ENCODE results near the gene DACH2. TPM values are rescaled to one million over a fixed set of nuclear protein-coding genes. Genes with fewer than 3 reads are reported as not detected.
"Not testable (repeated sequence)": the region's sequence is repeated elsewhere in the genome, so short reads cannot be mapped to it uniquely, and the experiment has no call there.

DACH2 gene
- total RNA-seq, 1 donor from 2014 or later, result not detected

DNA sequence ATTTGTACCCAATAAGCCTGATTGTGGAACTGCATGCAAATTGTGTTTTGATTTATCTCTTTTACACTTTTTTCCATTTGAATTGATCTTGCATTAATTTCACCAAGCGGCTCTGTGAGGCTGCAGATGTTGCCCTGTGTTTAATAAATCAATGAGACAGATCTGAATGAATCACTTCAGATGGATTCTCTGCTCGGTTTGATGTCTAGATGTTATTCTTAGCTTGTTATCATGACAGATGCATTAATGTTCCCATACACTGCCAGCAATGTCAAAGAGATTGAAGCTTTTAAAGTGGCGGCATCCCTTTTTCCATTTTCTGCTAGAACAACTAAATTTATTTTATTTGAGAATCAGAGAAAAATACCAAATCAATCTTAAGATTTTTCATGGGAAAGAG lies 6.3 kb downstream of the DACH2 start:
- intact Hi-C loops (cut with micrococcal nuclease), result no loop called here
- TF ChIP-seq, protein P1, sequence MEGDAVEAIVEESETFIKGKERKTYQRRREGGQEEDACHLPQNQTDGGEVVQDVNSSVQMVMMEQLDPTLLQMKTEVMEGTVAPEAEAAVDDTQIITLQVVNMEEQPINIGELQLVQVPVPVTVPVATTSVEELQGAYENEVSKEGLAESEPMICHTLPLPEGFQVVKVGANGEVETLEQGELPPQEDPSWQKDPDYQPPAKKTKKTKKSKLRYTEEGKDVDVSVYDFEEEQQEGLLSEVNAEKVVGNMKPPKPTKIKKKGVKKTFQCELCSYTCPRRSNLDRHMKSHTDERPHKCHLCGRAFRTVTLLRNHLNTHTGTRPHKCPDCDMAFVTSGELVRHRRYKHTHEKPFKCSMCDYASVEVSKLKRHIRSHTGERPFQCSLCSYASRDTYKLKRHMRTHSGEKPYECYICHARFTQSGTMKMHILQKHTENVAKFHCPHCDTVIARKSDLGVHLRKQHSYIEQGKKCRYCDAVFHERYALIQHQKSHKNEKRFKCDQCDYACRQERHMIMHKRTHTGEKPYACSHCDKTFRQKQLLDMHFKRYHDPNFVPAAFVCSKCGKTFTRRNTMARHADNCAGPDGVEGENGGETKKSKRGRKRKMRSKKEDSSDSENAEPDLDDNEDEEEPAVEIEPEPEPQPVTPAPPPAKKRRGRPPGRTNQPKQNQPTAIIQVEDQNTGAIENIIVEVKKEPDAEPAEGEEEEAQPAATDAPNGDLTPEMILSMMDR (IDR thresholded peaks at IDR 0.05; ENCODE audit: borderline replicate concordance), result no peak
- Histone ChIP-seq H3K36me3 (no peaks in the 10 kb centered on the region), H3K27me3 (ENCODE audit: low read depth) (peaks cover 27% of the 10 kb centered on the region), H3K4me3 (no peak overlapping the region), H3K9me3 (replicated peaks) (no peaks in the 10 kb centered on the region), H3K27ac (replicated peaks) (no peak overlapping the region), H3K4me1 (no peaks in the 10 kb centered on the region)
- no peak for DNase-seq

DNA sequence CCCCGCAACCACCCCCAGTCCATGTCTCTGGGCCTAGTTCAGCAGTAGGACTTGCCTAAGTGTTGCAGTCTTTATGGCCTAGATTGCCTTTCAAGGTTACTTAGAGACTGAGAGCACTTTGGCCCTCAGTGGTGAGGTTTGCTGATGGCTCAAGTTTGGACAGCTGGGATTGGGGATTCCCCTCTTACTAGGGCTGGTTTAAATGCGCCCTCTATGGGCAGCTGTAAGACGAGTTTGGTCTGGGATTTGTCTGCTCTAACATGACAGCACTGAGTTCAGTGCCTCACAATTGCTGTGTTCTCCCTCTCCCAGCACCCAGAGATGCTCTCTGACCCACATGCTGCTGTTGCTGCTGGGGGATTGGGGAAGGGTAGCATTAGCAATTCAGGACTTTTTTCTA lies 23.1 kb downstream of the DACH2 start:
- intact Hi-C loops (cut with micrococcal nuclease), result no loop called here
- H3K9me3 ChIP-seq (replicated peaks), result no peaks in the 10 kb centered on the region
- no peaks in the 10 kb centered on the region for H3K27me3 ChIP-seq (ENCODE audit: low read depth)
- H3K27ac ChIP-seq (replicated peaks), result no peak overlapping the region
- DNase-seq, result no peak
- no peaks in the 10 kb centered on the region for H3K36me3 ChIP-seq
- no peak overlapping the region for H3K4me3 ChIP-seq
- TF ChIP-seq, protein P1 (IDR thresholded peaks at IDR 0.05; ENCODE audit: borderline replicate concordance), result peak; percentile 20
- H3K4me1 ChIP-seq, result no peaks in the 10 kb centered on the region

DNA sequence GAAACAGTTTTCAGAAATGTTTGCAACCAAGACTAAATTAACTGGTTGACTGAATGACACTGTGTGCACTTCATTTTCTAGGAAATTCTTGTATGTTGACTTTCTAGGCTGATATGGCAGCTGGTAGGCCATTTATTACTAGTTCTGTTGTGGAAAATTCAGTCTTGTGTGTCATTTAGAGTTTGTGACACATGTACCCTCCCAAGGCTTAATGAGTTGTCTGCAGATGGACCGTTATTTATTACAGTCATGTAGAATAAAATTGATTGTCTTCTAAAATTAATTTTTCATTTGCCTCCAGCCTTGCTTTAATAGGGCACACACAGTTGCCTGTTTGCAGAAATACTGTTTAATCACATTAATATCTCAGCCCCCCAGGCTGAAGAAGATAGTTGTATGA lies 30.7 kb downstream of the DACH2 start:
- Histone ChIP-seq H3K36me3 (no peaks in the 10 kb centered on the region), H3K9me3 (replicated peaks) (no peaks in the 10 kb centered on the region), H3K27me3 (ENCODE audit: low read depth) (no peaks in the 10 kb centered on the region), H3K27ac (replicated peaks) (no peak overlapping the region), H3K4me1 (no peaks in the 10 kb centered on the region), H3K4me3 (no peak overlapping the region)
- intact Hi-C loops (cut with micrococcal nuclease), result no loop called here
- no peak for DNase-seq
- TF ChIP-seq, protein P1 (IDR thresholded peaks at IDR 0.05; ENCODE audit: borderline replicate concordance), result no peak

DNA sequence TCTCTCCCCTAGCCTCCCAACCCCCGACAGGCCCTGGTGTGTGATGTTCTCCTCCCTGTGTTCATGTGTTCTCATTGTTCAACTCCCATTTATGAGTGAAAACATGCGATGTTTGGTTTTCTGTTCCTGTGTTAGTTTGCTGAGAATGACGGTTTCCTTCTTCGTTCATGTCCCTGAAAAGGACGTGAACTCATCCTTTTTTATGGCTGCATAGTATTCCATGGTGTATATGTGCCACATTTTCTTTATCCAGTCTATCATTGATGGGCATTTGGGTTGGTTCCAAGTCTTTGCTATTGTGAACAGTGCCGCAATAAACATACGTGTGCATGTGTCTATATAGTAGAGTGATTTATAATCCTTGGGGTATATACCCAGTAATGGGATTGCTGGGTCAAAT lies 33.1 kb downstream of the DACH2 start:
- intact Hi-C loops (cut with micrococcal nuclease); H3K27me3 ChIP-seq (ENCODE audit: low read depth); H3K9me3 ChIP-seq (replicated peaks); H3K36me3 ChIP-seq; DNase-seq; H3K27ac ChIP-seq (replicated peaks); H3K4me3 ChIP-seq; H3K4me1 ChIP-seq: not testable (repeated sequence)

DNA sequence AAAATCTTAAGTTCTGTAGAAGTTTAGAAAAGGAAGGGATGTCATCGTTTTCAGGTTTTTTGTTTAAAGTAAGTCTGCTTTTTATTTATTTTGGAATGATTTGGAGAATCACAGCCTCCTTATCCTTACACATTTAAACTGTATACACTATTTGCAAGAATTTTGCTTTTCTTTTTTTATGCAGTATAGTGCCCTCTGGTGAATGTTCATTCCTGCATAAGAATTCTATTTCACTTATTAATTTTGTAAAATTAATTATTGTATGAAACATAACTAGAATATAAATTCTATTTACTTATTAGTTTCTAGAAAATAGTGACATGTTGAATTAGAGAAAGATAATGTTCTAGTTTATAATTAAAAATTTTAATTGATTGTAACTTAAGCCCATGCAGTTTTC lies 44.6 kb downstream of the DACH2 start:
- TF ChIP-seq, protein P1 (IDR thresholded peaks at IDR 0.05; ENCODE audit: borderline replicate concordance), result no peak
- Histone ChIP-seq H3K36me3 (no peaks in the 10 kb centered on the region), H3K4me1 (no peaks in the 10 kb centered on the region), H3K27me3 (ENCODE audit: low read depth) (no peaks in the 10 kb centered on the region), H3K27ac (replicated peaks) (no peak overlapping the region), H3K9me3 (replicated peaks) (no peaks in the 10 kb centered on the region), H3K4me3 (no peak overlapping the region)
- intact Hi-C loops (cut with micrococcal nuclease), result no loop called here
- no peak for DNase-seq

DNA sequence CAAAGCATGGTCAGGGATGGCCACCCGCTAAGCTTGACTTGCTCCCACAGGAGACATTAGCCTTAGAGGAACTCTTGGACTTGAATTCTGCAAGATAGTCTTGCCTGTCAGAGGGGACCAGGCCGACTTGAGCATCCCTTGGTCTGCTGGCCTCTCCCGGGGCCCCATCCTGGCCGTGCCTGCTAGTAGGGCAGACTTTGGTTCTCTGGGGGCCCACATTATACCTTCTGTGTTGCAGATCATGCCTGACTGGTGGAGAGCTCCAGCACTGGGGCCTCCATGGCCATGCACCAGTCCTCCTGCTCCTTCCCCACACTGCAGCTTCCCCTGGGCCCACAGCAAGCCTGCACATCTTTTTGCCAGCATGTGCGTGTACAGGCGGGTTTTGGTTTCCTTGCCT lies 46.5 kb downstream of the DACH2 start:
- Histone ChIP-seq H3K36me3 (no peaks in the 10 kb centered on the region), H3K9me3 (replicated peaks) (no peaks in the 10 kb centered on the region), H3K4me1 (no peaks in the 10 kb centered on the region), H3K4me3 (no peak overlapping the region), H3K27ac (replicated peaks) (no peak overlapping the region), H3K27me3 (ENCODE audit: low read depth) (no peaks in the 10 kb centered on the region)
- TF ChIP-seq, protein P1 (IDR thresholded peaks at IDR 0.05; ENCODE audit: borderline replicate concordance), result no peak
- intact Hi-C loops (cut with micrococcal nuclease), result no loop called here
- DNase-seq, result no peak

Data from left ventricle myocardium inferior (tissue), 1 donor.